HEK293 (cell line): ENCODE data around the gene FIBCD1.

Experiments
- KLF7 ChIP-seq: fragments of 450-650 bp; formaldehyde crosslinking; IDR thresholded peaks from 2 replicates; pipeline ENCODE4 v1.5.1; 2016; ENCODE audit warnings: missing biosample characterization, missing genetic modification characterization, borderline replicate concordance
- REST ChIP-seq: fragments of 450-650 bp; formaldehyde crosslinking; IDR thresholded peaks from 2 replicates; pipeline ENCODE4 v1.5.1; 2016; ENCODE audit warnings: missing biosample characterization, missing genetic modification characterization
- YY2 ChIP-seq: fragments of 450-650 bp; formaldehyde crosslinking; IDR thresholded peaks from 2 replicates; pipeline ENCODE4 v1.5.1; 2016; ENCODE audit warnings: missing biosample characterization, missing genetic modification characterization
- ZFP3 ChIP-seq: fragments of 450-650 bp; formaldehyde crosslinking; IDR thresholded peaks from 2 replicates; pipeline ENCODE4 v1.5.1; 2016; ENCODE audit warnings: low read depth, missing biosample characterization, missing genetic modification characterization
- ZNF202 ChIP-seq: fragments of 450-650 bp; formaldehyde crosslinking; IDR thresholded peaks from 2 replicates; pipeline ENCODE4 v1.5.1; 2016; ENCODE audit warnings: missing biosample characterization, missing genetic modification characterization, borderline replicate concordance
- ZNF621 ChIP-seq: fragments of 450-650 bp; formaldehyde crosslinking; IDR thresholded peaks from 2 replicates; pipeline ENCODE4 v1.5.1; 2017; ENCODE audit warnings: missing biosample characterization, missing genetic modification characterization
- ZSCAN16 ChIP-seq: fragments of 450-650 bp; formaldehyde crosslinking; IDR thresholded peaks from 2 replicates; pipeline ENCODE4 v1.5.1; 2016; ENCODE audit warnings: missing biosample characterization, missing genetic modification characterization
- TF ChIP-seq, protein P1 (sequence below): fragments of 450-650 bp; IDR thresholded peaks from 2 replicates; pipeline ENCODE4 v1.5.1; 2018; ENCODE audit warnings: missing biosample characterization, mild to moderate bottlenecking, missing genetic modification characterization

DNA sequence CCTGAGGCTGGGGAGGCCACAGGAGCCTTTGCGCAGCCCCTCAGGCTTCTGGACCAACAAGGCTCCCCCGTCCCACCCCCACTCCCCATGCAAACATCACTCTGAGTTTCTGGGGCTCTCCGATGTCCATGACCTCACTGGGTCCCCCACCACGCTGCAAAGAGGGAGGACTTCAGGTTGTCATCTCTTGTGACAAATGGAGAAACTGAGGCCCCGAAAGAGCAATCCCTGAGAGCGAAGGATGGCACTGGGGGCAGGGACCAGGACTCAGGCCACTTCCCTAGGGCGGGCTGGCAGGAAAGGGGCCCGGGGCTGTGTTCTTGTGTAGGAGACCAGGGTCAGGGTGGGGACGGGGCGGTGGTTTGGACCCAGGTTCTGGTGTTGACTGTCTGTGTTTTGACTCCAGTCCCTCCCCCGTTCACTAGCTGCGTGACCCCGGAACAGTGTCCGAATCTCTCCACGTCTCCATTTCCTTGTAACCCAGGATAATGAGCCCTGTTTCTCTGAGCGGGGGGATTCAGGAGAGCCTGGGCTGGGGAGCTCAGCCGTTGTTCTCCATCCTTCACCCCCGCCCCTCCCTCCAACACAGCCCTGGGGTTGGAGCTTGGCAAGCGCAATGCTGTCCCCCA lies 13.9 kb downstream of the FIBCD1 start:
- no peak for TF ChIP-seq ZNF621 (tag by site-specific recombination)
- no peak for TF ChIP-seq YY2
- TF ChIP-seq, protein P1, sequence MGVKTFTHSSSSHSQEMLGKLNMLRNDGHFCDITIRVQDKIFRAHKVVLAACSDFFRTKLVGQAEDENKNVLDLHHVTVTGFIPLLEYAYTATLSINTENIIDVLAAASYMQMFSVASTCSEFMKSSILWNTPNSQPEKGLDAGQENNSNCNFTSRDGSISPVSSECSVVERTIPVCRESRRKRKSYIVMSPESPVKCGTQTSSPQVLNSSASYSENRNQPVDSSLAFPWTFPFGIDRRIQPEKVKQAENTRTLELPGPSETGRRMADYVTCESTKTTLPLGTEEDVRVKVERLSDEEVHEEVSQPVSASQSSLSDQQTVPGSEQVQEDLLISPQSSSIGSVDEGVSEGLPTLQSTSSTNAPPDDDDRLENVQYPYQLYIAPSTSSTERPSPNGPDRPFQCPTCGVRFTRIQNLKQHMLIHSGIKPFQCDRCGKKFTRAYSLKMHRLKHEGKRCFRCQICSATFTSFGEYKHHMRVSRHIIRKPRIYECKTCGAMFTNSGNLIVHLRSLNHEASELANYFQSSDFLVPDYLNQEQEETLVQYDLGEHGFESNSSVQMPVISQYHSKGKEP (tag by site-specific recombination): no peak
- no peak for TF ChIP-seq REST (tag by site-specific recombination)
- TF ChIP-seq ZSCAN16 (tag by site-specific recombination): no peak
- TF ChIP-seq KLF7 (tag by site-specific recombination): no peak
- no peak for TF ChIP-seq ZFP3
- TF ChIP-seq ZNF202: no peak
